A375 (cell line): ENCODE measurements around the gene IFI35. TPM values are rescaled to one million over a fixed set of nuclear protein-coding genes. Genes with fewer than 3 reads are reported as not detected.

ENCODE experiments used
- small RNA-seq: library from RNA; depleted of rRNA; stranded (forward); fragments of <200 nt; gene quantifications from one replicate; pipeline ENCODE3, GENCODE V24; 2014
- total RNA-seq: library from RNA; depleted of rRNA; stranded (reverse); fragments of >200 nt; shearing (Covaris generic); gene quantifications from 2 replicates; pipeline ENCODE4 v1.2.3, GENCODE V29; 2014; rRNA removed

The IFI35 gene
- 59.1 and 62.8 TPM in 2 replicates for total RNA-seq

GRCh38 chr17:43006639-43007551, at the start of gene IFI35:
TSS of gene IFI35 (plus strand) at chr17:43006784. CDS start at chr17:43006948, 164 bp downstream.

GRCh38 chr17:42964161-42964932, 42.2 kb upstream of the IFI35 start, which contains the start of gene AARSD1:
TSS of gene AARSD1 (minus strand) at chr17:42964454. CDS start at chr17:42964440, 14 bp downstream.

DNA sequence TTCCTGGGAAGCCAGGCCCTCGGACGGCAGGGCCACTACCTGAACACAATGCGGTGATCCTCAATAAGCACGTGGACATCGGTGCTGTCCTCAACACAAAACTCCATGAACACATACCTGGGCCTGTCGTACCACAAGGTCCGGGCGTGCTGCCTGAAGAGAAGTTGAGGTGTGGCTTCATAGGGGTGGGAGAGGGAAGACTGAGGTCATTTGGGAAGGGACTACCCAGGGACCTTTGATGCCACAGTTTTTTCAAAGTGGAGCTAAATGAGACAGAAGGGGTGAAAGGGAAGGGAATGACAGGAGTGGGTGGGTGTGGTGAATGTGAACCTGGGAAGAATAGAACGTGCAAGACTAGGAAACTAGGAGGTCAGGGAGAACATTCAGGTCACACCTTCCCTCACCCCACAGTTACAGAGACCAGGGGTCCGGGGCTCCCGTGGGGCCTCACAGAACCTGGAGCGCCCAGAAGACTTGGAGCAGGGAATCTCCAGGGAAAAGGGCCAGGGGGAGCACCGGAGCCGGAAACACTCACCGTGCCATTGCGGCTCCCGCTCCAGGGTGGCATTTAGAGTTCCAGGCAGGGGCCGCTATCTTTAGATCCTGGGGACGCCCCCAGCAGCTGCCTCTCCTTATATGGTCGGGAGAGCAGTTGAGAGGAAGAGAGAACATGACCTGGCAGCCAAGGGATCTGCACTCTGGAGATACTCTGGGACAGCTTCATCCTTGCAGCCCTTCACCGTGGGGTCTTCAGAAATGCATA, 26.9 kb upstream of the IFI35 start, which contains the start of gene PTGES3L:
TSS of gene PTGES3L (minus strand) at position 570 of the 763 bp plus-strand sequence. CDS start at position 543, 27 bp downstream.

DNA sequence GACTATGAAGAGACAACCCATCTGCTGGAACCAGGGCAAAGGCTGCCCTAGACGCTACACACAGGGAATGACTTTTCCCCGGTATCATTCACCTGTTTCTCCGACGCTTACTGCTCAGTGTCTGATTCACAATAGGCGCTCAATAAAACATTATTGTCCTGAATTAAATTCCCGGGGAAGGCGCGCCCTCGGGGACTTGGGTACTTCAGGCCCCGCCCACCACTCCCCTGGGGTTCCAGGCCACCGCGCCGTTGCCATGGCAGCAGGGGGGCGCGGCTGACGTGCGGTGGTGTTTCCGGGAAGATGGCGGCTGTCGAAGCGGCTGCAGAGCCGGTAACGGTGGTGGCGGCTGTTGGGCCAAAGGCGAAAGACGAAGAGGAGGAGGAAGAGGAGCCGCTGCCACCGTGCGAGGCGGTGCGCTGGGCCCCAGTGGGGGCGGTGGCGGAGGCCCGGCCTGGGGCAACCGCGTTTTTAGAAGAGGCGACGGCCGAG, 26.3 kb upstream of the IFI35 start, which contains the start of gene RUNDC1:
TSS of gene RUNDC1 (plus strand) at position 292 of the 492 bp plus-strand sequence. CDS start at position 304, 12 bp downstream.

GRCh38 chr17:42997984-42998938, 8.3 kb upstream of the IFI35 start, which contains the start of gene RPL27:
TSS of gene RPL27 (plus strand) at chr17:42998419. CDS start at chr17:42998751, 332 bp downstream.

GRCh38 chr17:43021741-43022512, 15.3 kb downstream of the IFI35 start, which contains the start of gene VAT1:
TSS of gene VAT1 (minus strand) at chr17:43022385. CDS start at chr17:43022322, 63 bp downstream.

DNA sequence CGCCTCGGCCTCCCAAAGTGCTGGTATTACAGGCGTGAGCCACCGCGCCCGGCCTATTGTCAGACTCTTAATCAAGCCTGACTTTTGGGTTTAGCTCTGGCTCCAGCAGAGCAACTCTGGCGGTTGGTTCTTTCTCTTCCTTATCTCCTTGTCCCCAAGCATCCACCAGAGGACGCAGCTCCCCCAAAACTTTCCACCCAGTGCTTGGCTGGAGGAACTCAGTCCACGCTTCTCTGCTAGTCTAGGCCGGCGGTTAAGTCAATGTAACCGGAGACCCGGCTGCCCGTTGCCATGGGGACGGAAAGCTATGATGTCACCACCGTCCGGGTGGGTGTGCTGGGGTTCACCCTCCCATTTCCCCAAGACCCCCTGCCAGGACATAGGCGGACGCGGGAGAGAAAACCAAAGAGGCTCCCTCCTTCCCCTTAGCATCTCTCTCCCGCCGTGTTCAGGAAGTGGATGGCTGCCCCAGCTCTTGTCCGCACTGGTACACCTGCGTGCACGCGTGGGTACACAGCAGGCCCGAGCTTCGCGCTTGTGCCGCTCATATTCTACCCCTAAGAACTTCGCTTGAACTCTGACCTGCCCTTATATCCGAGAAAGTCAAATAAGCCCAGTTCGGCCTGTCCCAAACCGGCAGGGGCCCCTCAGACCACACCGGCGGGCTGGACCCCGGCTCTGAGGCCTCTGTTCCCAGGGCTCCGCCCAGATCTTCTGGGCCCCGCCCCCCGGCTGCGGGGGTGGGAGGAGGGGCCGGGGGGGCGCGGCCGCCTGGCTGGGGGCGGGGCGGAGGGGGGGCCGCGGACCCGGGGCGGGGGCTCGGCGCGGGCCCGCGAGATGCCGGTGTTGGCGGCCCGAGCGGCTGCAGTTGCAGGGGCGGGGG, 18.1 kb downstream of the IFI35 start, which contains the start of gene RND2:
TSS of gene RND2 (plus strand) at position 825 of the 883 bp plus-strand sequence. CDS start 117 bp downstream, outside the sequence.

Small RNAs within 50 kb of the gene (small RNA-seq; reads per million reads assigned to genes)
- not detected for gene AARSD1

Other genes starting within 250 kb of the IFI35 start
- not detected in 2 replicates for gene RAMP2, start 245.6 kb upstream of the IFI35 start, total RNA-seq
- gene VPS25, start 233.3 kb upstream of the IFI35 start, total RNA-seq: 121 and 134 TPM in 2 replicates
- gene WNK4, start 226.2 kb upstream of the IFI35 start, total RNA-seq: 16.1 and 27.3 TPM in 2 replicates
- gene COA3, start 208.1 kb upstream of the IFI35 start, total RNA-seq: 67.6 and 71.2 TPM in 2 replicates
- gene CNTD1, start 207.9 kb upstream of the IFI35 start, total RNA-seq: 0.34 TPM in 1 of 2 replicates, not detected in the other
- 151 and 165 TPM in 2 replicates for gene BECN1, start 182.5 kb upstream of the IFI35 start, total RNA-seq
- 139 and 155 TPM in 2 replicates for gene PSME3, start 173.4 kb upstream of the IFI35 start, total RNA-seq
- gene AOC2, start 162.2 kb upstream of the IFI35 start, total RNA-seq: 1.1 and 1.5 TPM in 2 replicates
- gene AOC3, start 155.6 kb upstream of the IFI35 start, total RNA-seq: 0.13 and 0.30 TPM in 2 replicates
- not detected in 2 replicates for gene G6PC1, start 106.0 kb upstream of the IFI35 start, total RNA-seq
- gene AARSD1, start 42.3 kb upstream of the IFI35 start, total RNA-seq: 47.4 and 55.4 TPM in 2 replicates
- gene PTGES3L, start 26.7 kb upstream of the IFI35 start, total RNA-seq: 0.30 and 0.69 TPM in 2 replicates
- gene RUNDC1, start 26.2 kb upstream of the IFI35 start, total RNA-seq: 13.0 and 14.3 TPM in 2 replicates
- gene RPL27, start 8.4 kb upstream of the IFI35 start, total RNA-seq: 1,972 and 1,977 TPM in 2 replicates
- gene VAT1, start 15.6 kb downstream of the IFI35 start, total RNA-seq: 93.3 and 111 TPM in 2 replicates
- 0.21 TPM in 1 of 2 replicates, not detected in the other for gene RND2, start 18.4 kb downstream of the IFI35 start, total RNA-seq
- gene BRCA1, start 118.6 kb downstream of the IFI35 start, total RNA-seq: 57.7 and 57.8 TPM in 2 replicates
- 82.3 and 83.6 TPM in 2 replicates for gene NBR1, start 164.4 kb downstream of the IFI35 start, total RNA-seq
- gene TMEM106A, start 205.1 kb downstream of the IFI35 start, total RNA-seq: 2.0 and 2.3 TPM in 2 replicates
- 0.23 TPM in 1 of 2 replicates, not detected in the other for gene CCDC200, start 221.8 kb downstream of the IFI35 start, total RNA-seq
- not detected in 2 replicates for gene RNU2-1, start 227.2 kb downstream of the IFI35 start, total RNA-seq